Fibroblast of the aortic adventitia (primary cell): ENCODE measurements around the gene SH3RF3. TPM values are rescaled to one million over a fixed set of nuclear protein-coding genes. Genes with fewer than 3 reads are reported as not detected.
A peak's percentile ranks its signal among the peaks of the same experiment; 100 is the strongest.

Experiments
- DNase-seq: peaks from one replicate; pipeline ENCODE4 v3.0.0-alpha.2; 2010; ENCODE audit warnings: low read depth
- H3K4me3 ChIP-seq: 2 replicates; pipeline ENCODE4 v1.5.1; 2011; ENCODE audit warnings: low read depth, mild to moderate bottlenecking, control low read depth, low read length, moderate library complexity
- CTCF ChIP-seq: IDR thresholded peaks from 2 replicates; pipeline ENCODE4 v1.5.1; 2011; ENCODE audit warnings: mild to moderate bottlenecking, low read length, control low read depth, inconsistent platforms; ENCODE audit not compliant: insufficient read depth
- total RNA-seq: library from RNA; depleted of rRNA; stranded (reverse); fragments of >200 nt; gene quantifications from 2 replicates; pipeline ENCODE4 v1.2.3, GENCODE V29; 2012; ENCODE audit warnings: low replicate concordance

The SH3RF3 gene
- total RNA-seq, 1 donor = 8.4 TPM

GRCh38 chr2:109284826-109285225, 155.8 kb downstream of the SH3RF3 start:
- no peak overlapping the region for H3K4me3 ChIP-seq
- TF ChIP-seq CTCF = no peak
- peak; percentile 61 for DNase-seq

- no peak overlapping the region for H3K4me3 ChIP-seq
- no peak for TF ChIP-seq CTCF
- peak; percentile 13 for DNase-seq
Observed at GRCh38 chr2:109285244-109285651, 156.2 kb downstream of the SH3RF3 start.

GRCh38 chr2:109287413-109287812, 158.4 kb downstream of the SH3RF3 start:
- no peak for TF ChIP-seq CTCF
- H3K4me3 ChIP-seq = no peak overlapping the region
- DNase-seq = no peak

- TF ChIP-seq CTCF = no peak
- H3K4me3 ChIP-seq = no peak overlapping the region
- no peak for DNase-seq
Observed at GRCh38 chr2:109287838-109288237, 158.8 kb downstream of the SH3RF3 start.

GRCh38 chr2:109288544-109289368, 159.8 kb downstream of the SH3RF3 start:
- TF ChIP-seq CTCF = no peak
- no peak for DNase-seq
- H3K4me3 ChIP-seq = no peak overlapping the region

- TF ChIP-seq CTCF = no peak
- H3K4me3 ChIP-seq = no peak overlapping the region
- no peak for DNase-seq
Observed at GRCh38 chr2:109289504-109290222, 160.7 kb downstream of the SH3RF3 start.
